Activated CD4-positive, alpha-beta T cell treated with anti-CD3 and anti-CD28 coated beads, Interleukin-2, amount 10 ng/mL, durations not matched to agents 24 days and 14 days (primary cell): Measurements from ENCODE around the gene LTO1. TPM values are rescaled to one million over a fixed set of nuclear protein-coding genes. Genes with fewer than 3 reads are reported as not detected.

Experiments used
- DNase-seq: peaks from one replicate; pipeline ENCODE4 v3.0.0; 2022
- H3K27ac Mint-ChIP-seq: one replicate; pipeline ENCODE4 v1.8.0; 2022; ENCODE audit warnings: mild to moderate bottlenecking, mixed read lengths
- H3K27me3 Mint-ChIP-seq: one replicate; pipeline ENCODE4 v1.8.0; 2022; ENCODE audit warnings: mixed read lengths
- H3K36me3 Mint-ChIP-seq: one replicate; pipeline ENCODE4 v1.8.0; 2022; ENCODE audit warnings: low read depth, mild to moderate bottlenecking, mixed read lengths
- H3K4me1 Mint-ChIP-seq: one replicate; pipeline ENCODE4 v1.8.0; 2021; ENCODE audit warnings: mixed read lengths
- H3K4me3 Mint-ChIP-seq: one replicate; pipeline ENCODE4 v1.8.0; 2022; ENCODE audit warnings: mild to moderate bottlenecking, moderate library complexity, mixed read lengths
- H3K9me3 Mint-ChIP-seq: one replicate; pipeline ENCODE4 v1.8.0; 2021; ENCODE audit warnings: mixed read lengths
- intact Hi-C: fragments of 100-400 bp; cut with micrococcal nuclease; formaldehyde crosslinking; loops from one replicate; pipeline ENCODE4 v1.15.1; 2023
- total RNA-seq: library from RNA; stranded (reverse); gene quantifications from 2 replicates; pipeline ENCODE4 v1.2.3, GENCODE V29; 2022

LTO1 gene
- total RNA-seq, 1 donor from 2014 or later, result 32.1 TPM

- intact Hi-C loops, result loop anchor here (5.0 kb wide), 4 partner anchors 57 to 803 kb away; partner anchors contain the start of genes CPT1A and FGF19
- H3K4me1 Mint-ChIP-seq, result peaks cover 3% of the 10 kb centered on the region
- H3K27me3 Mint-ChIP-seq, result peaks cover 13% of the 10 kb centered on the region
- peaks cover 4% of the 10 kb centered on the region for H3K36me3 Mint-ChIP-seq
- H3K4me3 Mint-ChIP-seq, result no peak overlapping the region
- H3K9me3 Mint-ChIP-seq, result no peaks in the 10 kb centered on the region
- no peak for DNase-seq
- no peak overlapping the region for H3K27ac Mint-ChIP-seq
Measured at GRCh38 chr11:69644962-69645675, 30.0 kb downstream of the LTO1 start.

GRCh38 chr11:69644071-69644961, 30.8 kb downstream of the LTO1 start:
- Mint-ChIP-seq H3K27ac (peak overlapping the region; percentile 48), H3K4me3 (peak overlapping the region; percentile 51), H3K9me3 (no peaks in the 10 kb centered on the region)

GRCh38 chr11:69643646-69644045, 31.5 kb downstream of the LTO1 start:
- H3K36me3 Mint-ChIP-seq, result peaks cover 4% of the 10 kb centered on the region
- no peaks in the 10 kb centered on the region for H3K9me3 Mint-ChIP-seq
- H3K27ac Mint-ChIP-seq, result no peak overlapping the region
- intact Hi-C loops, result loop anchor here (1.0 to 5.0 kb wide), 6 partner anchors 59 to 801 kb away; partner anchors contain the start of genes CPT1A and FGF19
- peaks cover 24% of the 10 kb centered on the region for H3K27me3 Mint-ChIP-seq
- peaks cover 3% of the 10 kb centered on the region for H3K4me1 Mint-ChIP-seq
- DNase-seq, result no peak
- H3K4me3 Mint-ChIP-seq, result peak overlapping the region; percentile 70

More at GRCh38 chr11:69644071-69644961, 30.8 kb downstream of the LTO1 start:
- peaks cover 3% of the 10 kb centered on the region for H3K4me1 Mint-ChIP-seq
- peaks cover 4% of the 10 kb centered on the region for H3K36me3 Mint-ChIP-seq
- DNase-seq, result no peak
- intact Hi-C loops, result loop anchor here (5.0 kb wide), 4 partner anchors 58 to 802 kb away; partner anchors contain the start of genes CPT1A and FGF19
- H3K27me3 Mint-ChIP-seq, result peaks cover 20% of the 10 kb centered on the region

DNA sequence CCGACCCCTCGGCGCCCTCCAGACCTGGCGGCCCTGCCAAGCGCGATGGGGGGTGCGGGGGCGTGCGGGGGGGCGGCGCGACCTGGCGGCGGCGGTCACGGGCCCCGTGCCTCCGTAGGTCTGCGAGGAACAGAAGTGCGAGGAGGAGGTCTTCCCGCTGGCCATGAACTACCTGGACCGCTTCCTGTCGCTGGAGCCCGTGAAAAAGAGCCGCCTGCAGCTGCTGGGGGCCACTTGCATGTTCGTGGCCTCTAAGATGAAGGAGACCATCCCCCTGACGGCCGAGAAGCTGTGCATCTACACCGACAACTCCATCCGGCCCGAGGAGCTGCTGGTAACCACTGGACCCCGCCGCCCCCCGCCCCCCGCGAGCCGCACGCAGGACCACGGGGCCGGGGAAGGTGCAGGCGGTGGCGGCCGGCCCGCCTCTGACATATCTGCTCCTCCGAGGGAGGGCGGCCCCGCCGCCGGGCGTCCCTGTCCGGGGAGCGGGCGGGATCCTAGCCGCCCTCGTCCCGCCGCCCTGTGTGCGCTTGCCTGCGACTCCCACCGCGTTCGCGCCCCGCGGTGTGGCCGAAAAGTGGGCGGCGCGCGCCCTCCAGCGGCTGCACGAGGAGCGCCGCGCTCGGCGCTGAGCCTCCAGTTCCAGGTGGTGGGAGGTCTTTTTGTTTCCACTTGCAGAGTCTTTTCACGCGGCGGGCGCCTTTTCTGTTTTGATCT, 32.1 kb downstream of the LTO1 start:
- peaks cover 27% of the 10 kb centered on the region for H3K27me3 Mint-ChIP-seq
- H3K9me3 Mint-ChIP-seq, result no peaks in the 10 kb centered on the region
- peaks cover 4% of the 10 kb centered on the region for H3K36me3 Mint-ChIP-seq
- DNase-seq, result peak; percentile 93
- peak overlapping the region; percentile 70 for H3K4me3 Mint-ChIP-seq
- H3K4me1 Mint-ChIP-seq, result peaks cover 3% of the 10 kb centered on the region
- intact Hi-C loops, result loop anchor here (1.0 to 5.0 kb wide), 6 partner anchors 59 to 801 kb away; partner anchors contain the start of genes CPT1A and FGF19
- H3K27ac Mint-ChIP-seq, result no peak overlapping the region

- peak; percentile 78 for DNase-seq
- H3K27me3 Mint-ChIP-seq, result peaks cover 31% of the 10 kb centered on the region
- peak overlapping the region; percentile 59 for H3K4me3 Mint-ChIP-seq
- intact Hi-C loops, result loop anchor here (5.0 kb wide), 4 partner anchors 60 to 800 kb away; partner anchors contain the start of genes CPT1A and FGF19
- H3K36me3 Mint-ChIP-seq, result peaks cover 4% of the 10 kb centered on the region
- no peak overlapping the region for H3K27ac Mint-ChIP-seq
- no peaks in the 10 kb centered on the region for H3K9me3 Mint-ChIP-seq
- H3K4me1 Mint-ChIP-seq, result peaks cover 5% of the 10 kb centered on the region
Measured at GRCh38 chr11:69642549-69642912, 32.6 kb downstream of the LTO1 start.

- Mint-ChIP-seq H3K9me3 (no peaks in the 10 kb centered on the region), H3K36me3 (peaks cover 4% of the 10 kb centered on the region), H3K4me3 (peak overlapping the region; percentile 79), H3K27ac (no peak overlapping the region), H3K27me3 (peaks cover 35% of the 10 kb centered on the region), H3K4me1 (peaks cover 7% of the 10 kb centered on the region)
- intact Hi-C loops, result loop anchor here (1.0 to 5.0 kb wide), 5 partner anchors 60 to 800 kb away; partner anchors contain the start of genes CPT1A and FGF19
- no peak for DNase-seq
Measured at GRCh38 chr11:69641681-69642548, 33.2 kb downstream of the LTO1 start.

- intact Hi-C loops, result loop anchor here (1.0 to 5.0 kb wide), 5 partner anchors 61 to 799 kb away; partner anchors contain the start of genes CPT1A and FGF19
- Mint-ChIP-seq H3K4me3 (peak within 1 kb of the TSS; percentile 79), H3K36me3 (peaks cover 4% of the 10 kb centered on the region), H3K4me1 (peaks cover 7% of the 10 kb centered on the region), H3K9me3 (no peaks in the 10 kb centered on the region), H3K27ac (peak within 1 kb of the TSS; percentile 80), H3K27me3 (peaks cover 41% of the 10 kb centered on the region)
- peak; percentile 74 for DNase-seq
Measured at GRCh38 chr11:69640995-69641581, 34.1 kb downstream of the LTO1 start, which contains the start of gene CCND1. CCND1 (plus strand) TSS chr11:69641156; CDS start chr11:69641314, 158 bp downstream.

DNA sequence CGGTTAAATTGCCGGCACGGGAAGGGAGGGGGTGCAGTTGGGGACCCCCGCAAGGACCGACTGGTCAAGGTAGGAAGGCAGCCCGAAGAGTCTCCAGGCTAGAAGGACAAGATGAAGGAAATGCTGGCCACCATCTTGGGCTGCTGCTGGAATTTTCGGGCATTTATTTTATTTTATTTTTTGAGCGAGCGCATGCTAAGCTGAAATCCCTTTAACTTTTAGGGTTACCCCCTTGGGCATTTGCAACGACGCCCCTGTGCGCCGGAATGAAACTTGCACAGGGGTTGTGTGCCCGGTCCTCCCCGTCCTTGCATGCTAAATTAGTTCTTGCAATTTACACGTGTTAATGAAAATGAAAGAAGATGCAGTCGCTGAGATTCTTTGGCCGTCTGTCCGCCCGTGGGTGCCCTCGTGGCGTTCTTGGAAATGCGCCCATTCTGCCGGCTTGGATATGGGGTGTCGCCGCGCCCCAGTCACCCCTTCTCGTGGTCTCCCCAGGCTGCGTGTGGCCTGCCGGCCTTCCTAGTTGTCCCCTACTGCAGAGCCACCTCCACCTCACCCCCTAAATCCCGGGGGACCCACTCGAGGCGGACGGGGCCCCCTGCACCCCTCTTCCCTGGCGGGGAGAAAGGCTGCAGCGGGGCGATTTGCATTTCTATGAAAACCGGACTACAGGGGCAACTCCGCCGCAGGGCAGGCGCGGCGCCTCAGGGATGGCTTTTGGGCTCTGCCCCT, 34.7 kb downstream of the LTO1 start:
- peak overlapping the region; percentile 49 for H3K4me3 Mint-ChIP-seq
- no peak for DNase-seq
- intact Hi-C loops, result loop anchor here (5.0 kb wide), 4 partner anchors 62 to 798 kb away; partner anchors contain the start of genes CPT1A and FGF19
- no peaks in the 10 kb centered on the region for H3K9me3 Mint-ChIP-seq
- H3K27me3 Mint-ChIP-seq, result peaks cover 48% of the 10 kb centered on the region
- peaks cover 4% of the 10 kb centered on the region for H3K36me3 Mint-ChIP-seq
- H3K4me1 Mint-ChIP-seq, result peaks cover 7% of the 10 kb centered on the region
- peak overlapping the region; percentile 46 for H3K27ac Mint-ChIP-seq

DNA sequence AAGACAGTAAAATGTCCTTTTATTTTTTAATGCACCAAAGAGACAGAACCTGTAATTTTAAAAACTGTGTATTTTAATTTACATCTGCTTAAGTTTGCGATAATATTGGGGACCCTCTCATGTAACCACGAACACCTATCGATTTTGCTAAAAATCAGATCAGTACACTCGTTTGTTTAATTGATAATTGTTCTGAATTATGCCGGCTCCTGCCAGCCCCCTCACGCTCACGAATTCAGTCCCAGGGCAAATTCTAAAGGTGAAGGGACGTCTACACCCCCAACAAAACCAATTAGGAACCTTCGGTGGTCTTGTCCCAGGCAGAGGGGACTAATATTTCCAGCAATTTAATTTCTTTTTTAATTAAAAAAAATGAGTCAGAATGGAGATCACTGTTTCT, 35.3 kb downstream of the LTO1 start:
- Mint-ChIP-seq H3K4me1 (peaks cover 7% of the 10 kb centered on the region), H3K36me3 (peaks cover 4% of the 10 kb centered on the region), H3K27me3 (peaks cover 52% of the 10 kb centered on the region), H3K4me3 (no peak overlapping the region), H3K9me3 (no peaks in the 10 kb centered on the region), H3K27ac (peak overlapping the region; percentile 41)
- DNase-seq, result no peak
- intact Hi-C loops, result loop anchor here (5.0 kb wide), 5 partner anchors 62 to 798 kb away; partner anchors contain the start of genes CPT1A, FGF19 and FGF3

DNA sequence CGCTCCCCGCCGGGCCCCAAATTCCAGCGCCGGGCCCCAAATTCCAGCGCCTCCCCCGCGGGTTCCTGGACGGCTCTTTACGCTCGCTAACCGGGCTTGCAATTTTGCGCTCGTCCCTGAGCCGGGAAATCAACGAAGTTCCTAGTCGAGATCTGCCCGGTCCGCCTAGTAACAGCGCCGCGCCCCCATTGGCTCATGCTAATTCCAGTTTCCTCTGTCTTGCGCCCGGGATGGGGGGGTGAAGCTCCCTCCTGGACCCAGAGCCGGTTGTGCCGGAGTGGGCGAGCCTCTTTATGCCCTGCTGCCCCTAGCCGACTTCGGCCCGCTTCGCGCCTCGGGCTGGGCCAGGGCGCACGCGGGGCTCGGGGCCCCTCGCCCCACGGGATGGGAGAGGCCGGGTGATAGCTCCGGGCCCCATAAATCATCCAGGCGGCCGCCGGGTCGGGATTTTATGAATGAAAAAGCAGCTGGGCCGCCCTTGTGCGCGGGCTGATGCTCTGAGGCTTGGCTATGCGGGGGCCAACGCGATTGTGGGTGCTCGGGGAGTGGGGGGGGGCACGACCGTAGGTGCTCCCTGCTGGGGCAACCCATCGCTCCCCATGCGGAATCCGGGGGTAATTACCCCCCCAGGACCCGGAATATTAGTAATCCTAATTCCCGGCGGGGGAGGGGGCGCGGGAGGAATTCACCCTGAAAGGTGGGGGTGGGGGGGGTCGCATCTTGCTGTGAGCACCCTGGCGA, 36.0 kb downstream of the LTO1 start:
- peaks cover 57% of the 10 kb centered on the region for H3K27me3 Mint-ChIP-seq
- intact Hi-C loops, result loop anchor here (5.0 kb wide), 1 partner anchor 178 kb away; the partner anchor contains the start of gene FGF3
- H3K9me3 Mint-ChIP-seq, result no peaks in the 10 kb centered on the region
- H3K27ac Mint-ChIP-seq, result no peak overlapping the region
- no peak overlapping the region for H3K4me3 Mint-ChIP-seq
- peaks cover 7% of the 10 kb centered on the region for H3K4me1 Mint-ChIP-seq
- peaks cover 4% of the 10 kb centered on the region for H3K36me3 Mint-ChIP-seq
- no peak for DNase-seq
